H1 (cell line): ENCODE results near the gene OR2V2. TPM values are rescaled to one million over a fixed set of nuclear protein-coding genes. Genes with fewer than 3 reads are reported as not detected.

Experiments
- BACH1 ChIP-seq: IDR thresholded peaks from 2 replicates; pipeline ENCODE4 v1.6.1; 2012; ENCODE audit warnings: low read length, improper control_type of control experiment
- EP300 ChIP-seq, 2 experiments: IDR thresholded peaks; 1 replicate in 1 of 2; 2 replicates in 1 of 2; pipeline ENCODE4 v1.6.1; 2011 to 2012; ENCODE audit warnings: low read depth in 2 of 2, low read length in 2 of 2, mild to moderate bottlenecking in 2 of 2, borderline replicate concordance in 1 of 2, inconsistent platforms in 1 of 2, moderate library complexity in 1 of 2
- HDAC6 ChIP-seq: IDR thresholded peaks from one replicate; pipeline ENCODE4 v1.7.1; 2012; ENCODE audit warnings: low read depth, mild to moderate bottlenecking, inconsistent platforms, low read length, moderate library complexity
- SUZ12 ChIP-seq: fragments of 200-600 bp; sonication (generic); IDR thresholded peaks from 2 replicates; pipeline ENCODE4 v1.6.1; 2012; ENCODE audit warnings: mild to moderate bottlenecking, inconsistent platforms, low read length, moderate library complexity, mixed read lengths
- polyA plus RNA-seq, 7 experiments: library from polyadenylated mRNA; depleted of rRNA in 3 of 7; stranded (reverse) in 5 of 7; unstranded in 2 of 7; fragments of >200 nt in 5 of 7; fragments of 200-250 nt in 2 of 7; gene quantifications; 1 replicate in 5 of 7; 2 replicates in 1 of 7; 4 replicates in 1 of 7; pipeline versions ENCODE4 v1.2.1 to v1.2.3, GENCODE V29; 2011 to 2013; ENCODE audit warnings: missing spikeins in 2 of 7, mixed read lengths in 2 of 7
- total RNA-seq: library from RNA; stranded (reverse); fragmentation: NEBNext Ultra II Directional; extraction: Animal tissue kit (Norgen Biotek cat#: 25700); gene quantifications from 2 replicates; pipeline ENCODE4 v1.2.1, GENCODE V29; 2021

The OR2V2 gene
- total and polyA plus RNA-seq, 2 of the 8 experiments (the other 6 are each of a cell fraction or from before 2014, with no cell fraction given): not detected

DNA sequence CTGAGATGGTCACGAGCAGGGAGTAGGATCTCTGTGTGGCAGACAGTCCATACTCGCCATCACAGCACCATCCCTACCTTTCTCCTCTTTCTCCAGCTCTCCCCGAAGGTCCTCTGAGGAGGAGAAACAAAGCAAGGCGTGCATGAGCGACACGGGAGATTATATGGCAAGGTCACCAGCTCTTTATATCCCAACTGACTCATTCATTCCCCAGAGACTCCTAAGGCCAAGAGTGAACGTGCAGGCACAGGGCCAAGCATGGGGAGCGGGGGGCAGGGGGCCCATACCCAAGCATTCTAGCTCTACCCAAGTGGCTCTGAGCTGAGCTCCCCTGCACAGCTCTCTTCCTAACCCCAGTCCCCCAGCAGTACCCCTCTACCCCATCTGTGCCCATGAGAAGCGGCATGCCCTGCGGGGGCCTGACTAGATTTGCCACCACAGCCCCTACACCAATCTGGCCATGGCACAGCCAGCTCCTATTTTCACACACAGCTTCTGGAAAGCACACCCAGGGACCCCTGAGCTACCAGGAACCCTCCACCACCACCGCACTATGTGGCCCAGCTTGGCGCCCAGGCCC lies 50.8 kb downstream of the OR2V2 start (continued):
- TF ChIP-seq HDAC6: no peak
- no peak for TF ChIP-seq SUZ12
- no peak for TF ChIP-seq BACH1
- TF ChIP-seq EP300 (IDR thresholded peaks at IDR 0.05; ENCODE audit: borderline replicate concordance in 1 of 2, low read depth in 2 of 2, low read length in 2 of 2): no peak
